Esophagus muscularis mucosa (tissue), 4 donors: ENCODE results near the gene ITPR1.

ENCODE experiments used
- CTCF ChIP-seq, 3 experiments: fragments of 200-600 bp in 2 of 3; fragments of 450-650 bp in 1 of 3; sonication (generic) in 2 of 3; IDR thresholded peaks; one replicate each; pipeline ENCODE4 v1.5.1; 2017 to 2019; ENCODE audit warnings: antibody characterized with exemption in 3 of 3, mild to moderate bottlenecking in 2 of 3, moderate library complexity in 1 of 3
- EP300 ChIP-seq: sonication (generic); formaldehyde crosslinking; IDR thresholded peaks from one replicate; pipeline ENCODE4 v1.6.1; 2017; ENCODE audit warnings: antibody characterized with exemption
- POLR2A ChIP-seq: fragments of 450-650 bp; IDR thresholded peaks from one replicate; pipeline ENCODE4 v1.6.1; 2017; ENCODE audit warnings: antibody characterized with exemption, moderate library complexity, mild to moderate bottlenecking, low read depth
- POLR2AphosphoS5 ChIP-seq, 2 donors: sonication (generic); formaldehyde crosslinking; IDR thresholded peaks; one replicate each; pipeline ENCODE4 v1.6.1; 2017; ENCODE audit warnings: antibody characterized with exemption in 2 of 2

GRCh38 chr3:4581498-4581897, 88.3 kb downstream of the ITPR1 start:
- TF ChIP-seq CTCF (IDR thresholded peaks at IDR 0.05) (no peak), POLR2AphosphoS5 (IDR thresholded peaks at IDR 0.05) (no peak), POLR2A (no peak), EP300 (no peak)
